WTC11 (cell line): ENCODE data around the gene WDHD1. TPM values are rescaled to one million over a fixed set of nuclear protein-coding genes. Genes with fewer than 3 reads are reported as not detected.
"Not testable (repeated sequence)": the region's sequence is repeated elsewhere in the genome, so short reads cannot be mapped to it uniquely, and the experiment has no call there.

ENCODE experiments used
- ATAC-seq: fragments of 200-7000 bp; cut with Tn5 transposase; 2 replicates; pipeline ENCODE4 v1.10.0; 2021; ENCODE audit warnings: mild to moderate bottlenecking, moderate library complexity
- CTCF ChIA-PET: fragments of 300-600 bp; sonication (Branson Sonifier 250); formaldehyde crosslinking; loops from one replicate; lab custom pipeline; 2021; ENCODE audit warnings: antibody characterized with exemption; lab: Charles Lee
- POLR2A ChIA-PET: fragments of 350-600 bp; sonication (Branson Sonifier 250); formaldehyde crosslinking; loops from one replicate; lab custom pipeline; 2021; ENCODE audit warnings: antibody characterized with exemption; lab: Charles Lee
- DNase-seq: peaks from one replicate; pipeline ENCODE4 v3.0.0; 2021; ENCODE audit warnings: low spot score
- H3K27ac Mint-ChIP-seq: 2 replicates; pipeline ENCODE4 v1.8.0; 2021; ENCODE audit warnings: mixed read lengths
- H3K27me3 Mint-ChIP-seq: 2 replicates; pipeline ENCODE4 v1.8.0; 2021; ENCODE audit warnings: low read depth, mild to moderate bottlenecking, moderate library complexity, mixed read lengths
- H3K36me3 Mint-ChIP-seq: 2 replicates; pipeline ENCODE4 v1.8.0; 2021; ENCODE audit warnings: mixed read lengths
- H3K4me1 Mint-ChIP-seq: 2 replicates; pipeline ENCODE4 v1.8.0; 2022; ENCODE audit warnings: mixed read lengths
- H3K4me3 Mint-ChIP-seq: 2 replicates; pipeline ENCODE4 v1.8.0; 2021; ENCODE audit warnings: mild to moderate bottlenecking, moderate library complexity, mixed read lengths
- H3K9me3 Mint-ChIP-seq: 2 replicates; pipeline ENCODE4 v1.8.0; 2021; ENCODE audit warnings: mixed read lengths
- CBFB ChIP-seq: sonication (generic); formaldehyde crosslinking; IDR thresholded peaks from 2 replicates; pipeline ENCODE4 v1.8.1; 2022; ENCODE audit warnings: mild to moderate bottlenecking, low read depth, missing genetic modification reagents
- FOXK1 ChIP-seq: sonication (generic); formaldehyde crosslinking; IDR thresholded peaks from 2 replicates; pipeline ENCODE4 v1.8.0; 2022; ENCODE audit warnings: mild to moderate bottlenecking, moderate library complexity, missing genetic modification reagents
- FOXP1 ChIP-seq: sonication (generic); formaldehyde crosslinking; IDR thresholded peaks from 2 replicates; pipeline ENCODE4 v1.8.0; 2022; ENCODE audit warnings: missing genetic modification reagents, mild to moderate bottlenecking, moderate library complexity, borderline replicate concordance
- GABPB1 ChIP-seq: sonication (generic); formaldehyde crosslinking; IDR thresholded peaks from 2 replicates; pipeline ENCODE4 v1.8.1; 2023; ENCODE audit warnings: mild to moderate bottlenecking, missing genetic modification reagents
- GRHL2 ChIP-seq: fragments of 250-450 bp; sonication (Bioruptor Pico); IDR thresholded peaks from 2 replicates; pipeline ENCODE4 v1.8.0; 2022; ENCODE audit warnings: mild to moderate bottlenecking, moderate library complexity; ENCODE audit not compliant: insufficient replicate concordance, severe bottlenecking
- HMGA2 ChIP-seq: fragments of 250-450 bp; sonication (Bioruptor Pico); IDR thresholded peaks from 2 replicates; pipeline ENCODE4 v1.4.0; 2021; ENCODE audit warnings: mild to moderate bottlenecking, moderate library complexity
- MAX ChIP-seq: sonication (generic); formaldehyde crosslinking; IDR thresholded peaks from 2 replicates; pipeline ENCODE4 v1.8.0; 2022; ENCODE audit warnings: mild to moderate bottlenecking, missing genetic modification reagents
- MLX ChIP-seq: sonication (generic); formaldehyde crosslinking; IDR thresholded peaks from 2 replicates; pipeline ENCODE4 v1.8.1; 2023; ENCODE audit warnings: mild to moderate bottlenecking, missing genetic modification reagents, moderate library complexity
- MXD4 ChIP-seq: fragments of 250-450 bp; sonication (Bioruptor Pico); IDR thresholded peaks from 2 replicates; pipeline ENCODE4 v1.8.0; 2021; ENCODE audit warnings: mild to moderate bottlenecking, moderate library complexity, borderline replicate concordance
- NFYB ChIP-seq: sonication (generic); formaldehyde crosslinking; conservative IDR thresholded peaks from 2 replicates; pipeline ENCODE4 v1.8.0; 2022; ENCODE audit warnings: low read depth, missing genetic modification reagents
- NR3C1 ChIP-seq: sonication (generic); formaldehyde crosslinking; conservative IDR thresholded peaks from 2 replicates; pipeline ENCODE4 v1.8.1; 2023; ENCODE audit warnings: low read depth, mild to moderate bottlenecking, missing genetic modification reagents
- OVOL2 ChIP-seq: fragments of 250-450 bp; sonication (Bioruptor Pico); IDR thresholded peaks from 2 replicates; pipeline ENCODE4 v1.9.0; 2021; ENCODE audit warnings: mild to moderate bottlenecking, borderline replicate concordance
- PREB ChIP-seq: sonication (generic); formaldehyde crosslinking; IDR thresholded peaks from 2 replicates; pipeline ENCODE4 v1.8.1; 2022; ENCODE audit warnings: mild to moderate bottlenecking, missing genetic modification reagents, moderate library complexity, borderline replicate concordance
- RELA ChIP-seq: sonication (generic); formaldehyde crosslinking; IDR thresholded peaks from 2 replicates; pipeline ENCODE4 v1.8.1; 2022; ENCODE audit warnings: missing genetic modification reagents, mild to moderate bottlenecking, borderline replicate concordance
- SMAD3 ChIP-seq: sonication (generic); formaldehyde crosslinking; IDR thresholded peaks from 2 replicates; pipeline ENCODE4 v1.8.0; 2022; ENCODE audit warnings: missing genetic modification reagents, mild to moderate bottlenecking, borderline replicate concordance
- SMAD4 ChIP-seq: sonication (generic); formaldehyde crosslinking; IDR thresholded peaks from 2 replicates; pipeline ENCODE4 v1.8.0; 2022; ENCODE audit warnings: mild to moderate bottlenecking, missing genetic modification reagents
- TP53 ChIP-seq: sonication (generic); formaldehyde crosslinking; IDR thresholded peaks from 2 replicates; pipeline ENCODE4 v1.8.1; 2023; ENCODE audit warnings: mild to moderate bottlenecking, missing genetic modification reagents
- ZBTB21 ChIP-seq: sonication (generic); formaldehyde crosslinking; IDR thresholded peaks from 2 replicates; pipeline ENCODE4 v1.8.1; 2023; ENCODE audit warnings: mild to moderate bottlenecking, missing genetic modification reagents, borderline replicate concordance
- ZNF423 ChIP-seq: fragments of 250-450 bp; sonication (Bioruptor Pico); IDR thresholded peaks from 2 replicates; pipeline ENCODE4 v2.1.2; 2022; ENCODE audit warnings: mild to moderate bottlenecking, moderate library complexity
- total RNA-seq: library from RNA; stranded (reverse); gene quantifications from 3 replicates; pipeline ENCODE4 v1.2.3, GENCODE V29; 2021
- TF ChIP-seq, protein P1 (sequence below): sonication (generic); formaldehyde crosslinking; conservative IDR thresholded peaks from 2 replicates; pipeline ENCODE4 v1.8.1; 2022; ENCODE audit warnings: mild to moderate bottlenecking, missing genetic modification reagents
- TF ChIP-seq, protein P2 (sequence below): sonication (generic); formaldehyde crosslinking; IDR thresholded peaks from 2 replicates; pipeline ENCODE4 v1.8.0; 2022; ENCODE audit warnings: mild to moderate bottlenecking, missing genetic modification reagents
- TF ChIP-seq, protein P3 (sequence below): sonication (generic); formaldehyde crosslinking; IDR thresholded peaks from 2 replicates; pipeline ENCODE4 v1.8.0; 2022; ENCODE audit warnings: mild to moderate bottlenecking, missing genetic modification reagents
- TF ChIP-seq, protein P4 (sequence below): sonication (generic); formaldehyde crosslinking; IDR thresholded peaks from 2 replicates; pipeline ENCODE4 v1.8.1; 2023; ENCODE audit warnings: mild to moderate bottlenecking, missing genetic modification reagents, borderline replicate concordance

WDHD1 gene
- total RNA-seq, 1 experiment from 2014 or later, result 76.1 TPM

GRCh38 chr14:55043528-55043927 is 16.6 kb upstream of the WDHD1 start (continued):
- TF ChIP-seq PREB (no peak), OVOL2 (no peak)

DNA sequence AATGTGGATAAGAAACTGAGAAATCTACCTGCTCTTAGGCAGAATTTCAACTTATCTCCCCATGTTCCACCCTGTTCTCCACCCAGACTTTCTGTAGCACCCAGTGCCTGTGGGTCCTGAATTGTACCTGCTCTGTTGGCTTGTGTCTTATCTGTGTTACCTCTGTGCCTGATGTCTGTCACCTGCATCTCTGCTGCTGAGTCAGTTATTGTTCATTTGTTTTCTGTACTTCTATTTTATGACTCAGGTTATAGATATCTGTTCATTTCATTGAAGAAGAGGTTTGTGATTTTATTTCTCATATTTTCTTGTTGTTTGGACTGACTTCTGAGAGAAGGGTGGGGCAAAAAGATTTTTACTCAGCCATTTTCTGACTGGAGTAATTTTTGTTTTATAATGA is 11.8 kb upstream of the WDHD1 start:
- POLR2A ChIA-PET, result no interaction called here
- Mint-ChIP-seq H3K9me3 (no peaks in the 10 kb centered on the region), H3K36me3 (peaks cover 52% of the 10 kb centered on the region), H3K27me3 (peaks cover 44% of the 10 kb centered on the region), H3K4me1 (peaks cover 5% of the 10 kb centered on the region), H3K27ac (no peak overlapping the region), H3K4me3 (no peak overlapping the region)
- DNase-seq (no peak), ATAC-seq (no peak)
- TF ChIP-seq MLX (no peak), HMGA2 (CRISPR knock-in tag) (no peak), GABPB1 (CRISPR knock-in tag) (no peak), FOXK1 (CRISPR knock-in tag) (no peak), CBFB (CRISPR knock-in tag) (no peak), RELA (no peak), FOXP1 (no peak), NR3C1 (no peak), OVOL2 (no peak)
- TF ChIP-seq, protein P1, sequence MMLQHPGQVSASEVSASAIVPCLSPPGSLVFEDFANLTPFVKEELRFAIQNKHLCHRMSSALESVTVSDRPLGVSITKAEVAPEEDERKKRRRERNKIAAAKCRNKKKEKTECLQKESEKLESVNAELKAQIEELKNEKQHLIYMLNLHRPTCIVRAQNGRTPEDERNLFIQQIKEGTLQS (CRISPR knock-in tag), result no peak
- TF ChIP-seq, protein P2, sequence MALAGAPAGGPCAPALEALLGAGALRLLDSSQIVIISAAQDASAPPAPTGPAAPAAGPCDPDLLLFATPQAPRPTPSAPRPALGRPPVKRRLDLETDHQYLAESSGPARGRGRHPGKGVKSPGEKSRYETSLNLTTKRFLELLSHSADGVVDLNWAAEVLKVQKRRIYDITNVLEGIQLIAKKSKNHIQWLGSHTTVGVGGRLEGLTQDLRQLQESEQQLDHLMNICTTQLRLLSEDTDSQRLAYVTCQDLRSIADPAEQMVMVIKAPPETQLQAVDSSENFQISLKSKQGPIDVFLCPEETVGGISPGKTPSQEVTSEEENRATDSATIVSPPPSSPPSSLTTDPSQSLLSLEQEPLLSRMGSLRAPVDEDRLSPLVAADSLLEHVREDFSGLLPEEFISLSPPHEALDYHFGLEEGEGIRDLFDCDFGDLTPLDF (CRISPR knock-in tag), result no peak
- CTCF ChIA-PET, result no interaction called here

GRCh38 chr14:55037995-55038394 is 11.1 kb upstream of the WDHD1 start:
- CTCF ChIA-PET, POLR2A ChIA-PET, ATAC-seq, H3K9me3 Mint-ChIP-seq, H3K27ac Mint-ChIP-seq, H3K4me1 Mint-ChIP-seq, H3K4me3 Mint-ChIP-seq, DNase-seq: not testable (repeated sequence)
- peaks cover 37% of the 10 kb centered on the region for H3K27me3 Mint-ChIP-seq
- peaks cover 48% of the 10 kb centered on the region for H3K36me3 Mint-ChIP-seq

GRCh38 chr14:55031190-55031589 is 4.3 kb upstream of the WDHD1 start:
- Mint-ChIP-seq H3K9me3 (no peaks in the 10 kb centered on the region), H3K27ac (0 out of 2 replicates have a peak overlapping the region, but pooled peaks have one; percentile 33), H3K27me3 (no peaks in the 10 kb centered on the region), H3K4me1 (peaks cover 33% of the 10 kb centered on the region), H3K4me3 (no peak overlapping the region), H3K36me3 (peaks cover 19% of the 10 kb centered on the region)
- ChIA-PET POLR2A (interaction anchor here (1.4 kb wide), 1 partner anchor 20 kb away, joined by 4 read pairs; the partner anchor contains the start of gene MAPK1IP1L), CTCF (interaction anchor here (6.0 kb wide), 1 partner anchor 20 kb away, joined by 43 read pairs; the partner anchor contains the start of gene MAPK1IP1L)
- ATAC-seq, result no peak
- no peak for DNase-seq
- TF ChIP-seq TP53 (CRISPR knock-in tag), result no peak
- no peak for TF ChIP-seq ZBTB21 (CRISPR knock-in tag)
- no peak for TF ChIP-seq MXD4 (CRISPR knock-in tag)
- TF ChIP-seq SMAD3 (CRISPR knock-in tag), result no peak
- TF ChIP-seq ZNF423 (CRISPR knock-in tag), result no peak
- TF ChIP-seq, protein P3, sequence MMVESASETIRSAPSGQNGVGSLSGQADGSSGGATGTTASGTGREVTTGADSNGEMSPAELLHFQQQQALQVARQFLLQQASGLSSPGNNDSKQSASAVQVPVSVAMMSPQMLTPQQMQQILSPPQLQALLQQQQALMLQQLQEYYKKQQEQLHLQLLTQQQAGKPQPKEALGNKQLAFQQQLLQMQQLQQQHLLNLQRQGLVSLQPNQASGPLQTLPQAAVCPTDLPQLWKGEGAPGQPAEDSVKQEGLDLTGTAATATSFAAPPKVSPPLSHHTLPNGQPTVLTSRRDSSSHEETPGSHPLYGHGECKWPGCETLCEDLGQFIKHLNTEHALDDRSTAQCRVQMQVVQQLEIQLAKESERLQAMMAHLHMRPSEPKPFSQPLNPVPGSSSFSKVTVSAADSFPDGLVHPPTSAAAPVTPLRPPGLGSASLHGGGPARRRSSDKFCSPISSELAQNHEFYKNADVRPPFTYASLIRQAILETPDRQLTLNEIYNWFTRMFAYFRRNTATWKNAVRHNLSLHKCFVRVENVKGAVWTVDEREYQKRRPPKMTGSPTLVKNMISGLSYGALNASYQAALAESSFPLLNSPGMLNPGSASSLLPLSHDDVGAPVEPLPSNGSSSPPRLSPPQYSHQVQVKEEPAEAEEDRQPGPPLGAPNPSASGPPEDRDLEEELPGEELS (CRISPR knock-in tag), result no peak
- no peak for TF ChIP-seq GRHL2
- no peak for TF ChIP-seq SMAD4
- TF ChIP-seq MAX, result no peak
- TF ChIP-seq, protein P4, sequence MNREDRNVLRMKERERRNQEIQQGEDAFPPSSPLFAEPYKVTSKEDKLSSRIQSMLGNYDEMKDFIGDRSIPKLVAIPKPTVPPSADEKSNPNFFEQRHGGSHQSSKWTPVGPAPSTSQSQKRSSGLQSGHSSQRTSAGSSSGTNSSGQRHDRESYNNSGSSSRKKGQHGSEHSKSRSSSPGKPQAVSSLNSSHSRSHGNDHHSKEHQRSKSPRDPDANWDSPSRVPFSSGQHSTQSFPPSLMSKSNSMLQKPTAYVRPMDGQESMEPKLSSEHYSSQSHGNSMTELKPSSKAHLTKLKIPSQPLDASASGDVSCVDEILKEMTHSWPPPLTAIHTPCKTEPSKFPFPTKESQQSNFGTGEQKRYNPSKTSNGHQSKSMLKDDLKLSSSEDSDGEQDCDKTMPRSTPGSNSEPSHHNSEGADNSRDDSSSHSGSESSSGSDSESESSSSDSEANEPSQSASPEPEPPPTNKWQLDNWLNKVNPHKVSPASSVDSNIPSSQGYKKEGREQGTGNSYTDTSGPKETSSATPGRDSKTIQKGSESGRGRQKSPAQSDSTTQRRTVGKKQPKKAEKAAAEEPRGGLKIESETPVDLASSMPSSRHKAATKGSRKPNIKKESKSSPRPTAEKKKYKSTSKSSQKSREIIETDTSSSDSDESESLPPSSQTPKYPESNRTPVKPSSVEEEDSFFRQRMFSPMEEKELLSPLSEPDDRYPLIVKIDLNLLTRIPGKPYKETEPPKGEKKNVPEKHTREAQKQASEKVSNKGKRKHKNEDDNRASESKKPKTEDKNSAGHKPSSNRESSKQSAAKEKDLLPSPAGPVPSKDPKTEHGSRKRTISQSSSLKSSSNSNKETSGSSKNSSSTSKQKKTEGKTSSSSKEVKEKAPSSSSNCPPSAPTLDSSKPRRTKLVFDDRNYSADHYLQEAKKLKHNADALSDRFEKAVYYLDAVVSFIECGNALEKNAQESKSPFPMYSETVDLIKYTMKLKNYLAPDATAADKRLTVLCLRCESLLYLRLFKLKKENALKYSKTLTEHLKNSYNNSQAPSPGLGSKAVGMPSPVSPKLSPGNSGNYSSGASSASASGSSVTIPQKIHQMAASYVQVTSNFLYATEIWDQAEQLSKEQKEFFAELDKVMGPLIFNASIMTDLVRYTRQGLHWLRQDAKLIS, result no peak
- no peak for TF ChIP-seq NFYB (CRISPR knock-in tag)
- TF ChIP-seq GABPB1 (CRISPR knock-in tag), result no peak
